Kidney capillary endothelial cell (primary cell): ENCODE data around the gene CEP350.

ENCODE experiments used
- DNase-seq: peaks from one replicate; pipeline ENCODE4 v3.0.0-alpha.2; 2018; ENCODE audit warnings: low spot score

The CEP350 gene

GRCh38 chr1:180057883-180058396 lies 103.3 kb downstream of the CEP350 start:
- DNase-seq: no peak

GRCh38 chr1:180061019-180061418 lies 106.4 kb downstream of the CEP350 start:
- no peak for DNase-seq

GRCh38 chr1:180062452-180062971 lies 107.9 kb downstream of the CEP350 start:
- no peak for DNase-seq

GRCh38 chr1:180065408-180065807 lies 110.8 kb downstream of the CEP350 start:
- DNase-seq: no peak

GRCh38 chr1:180066150-180066549 lies 111.5 kb downstream of the CEP350 start:
- no peak for DNase-seq

- no peak for DNase-seq
These were observed 115.7 kb downstream of the CEP350 start for GRCh38 chr1:180070286-180070685.

GRCh38 chr1:180071759-180072158 lies 117.1 kb downstream of the CEP350 start:
- DNase-seq: no peak

GRCh38 chr1:180080439-180080838 lies 125.8 kb downstream of the CEP350 start:
- DNase-seq: no peak

- DNase-seq: no peak
These were observed 126.9 kb downstream of the CEP350 start for GRCh38 chr1:180081474-180081873.

GRCh38 chr1:180083164-180083563 lies 128.6 kb downstream of the CEP350 start:
- no peak for DNase-seq

GRCh38 chr1:180084867-180085266 lies 130.3 kb downstream of the CEP350 start:
- DNase-seq: no peak

GRCh38 chr1:180085331-180085730 lies 130.7 kb downstream of the CEP350 start:
- DNase-seq: no peak

GRCh38 chr1:180092931-180093650 lies 138.5 kb downstream of the CEP350 start:
- DNase-seq: no peak

- no peak for DNase-seq
These were observed 140.2 kb downstream of the CEP350 start for GRCh38 chr1:180094705-180095295.

- no peak for DNase-seq
These were observed 142.1 kb downstream of the CEP350 start for GRCh38 chr1:180096584-180097325.

GRCh38 chr1:180097326-180097605 lies 142.7 kb downstream of the CEP350 start:
- no peak for DNase-seq

- no peak for DNase-seq
These were observed 146.8 kb downstream of the CEP350 start for GRCh38 chr1:180101411-180101810.

GRCh38 chr1:180103819-180104218 lies 149.2 kb downstream of the CEP350 start:
- no peak for DNase-seq

- no peak for DNase-seq
These were observed 157.5 kb downstream of the CEP350 start for GRCh38 chr1:180112091-180112490.

GRCh38 chr1:180112984-180113647 lies 158.5 kb downstream of the CEP350 start:
- DNase-seq: no peak

- no peak for DNase-seq
These were observed 159.9 kb downstream of the CEP350 start for GRCh38 chr1:180114396-180114945.
